Left cardiac atrium (tissue), 4 donors: ENCODE data around the gene PPT2. TPM values are rescaled to one million over a fixed set of nuclear protein-coding genes. Genes with fewer than 3 reads are reported as not detected.

Experiments
- ATAC-seq, 2 donors: fragments of 200-7000 bp; cut with Tn5 transposase; one replicate each; pipeline ENCODE4 v1.9.1; 2020; ENCODE audit warnings: mild to moderate bottlenecking in 2 of 2, moderate library complexity in 2 of 2
- DNase-seq: peaks from one replicate; pipeline ENCODE4 v3.0.0-alpha.2; 2020
- intact Hi-C, 2 donors: fragments of 100-400 bp; cut with DNase I; formaldehyde crosslinking; loops; one replicate each; pipeline versions ENCODE4 v1.14.1 to v1.15.1; 2022 to 2023
- long read RNA-seq: library from polyadenylated mRNA; unstranded; transcript quantifications from one replicate; pipeline ENCODE4 v2.0.0, GENCODE V29; 2021
- total RNA-seq, 2 donors: library from RNA; stranded (reverse); fragmentation: NEBNext Ultra II Directional; extraction: Animal tissue kit (Norgen Biotek cat#: 25700); gene quantifications; one replicate each; pipeline ENCODE4 v1.2.1, GENCODE V29; 2021
- donor health status: DM: no; HTN: yes; CAD: no.
- donor health status: DM: no; HTN: yes; CAD: no; lungs with severe emphysema.
- donor health status: DM: yes; HTN: yes; CAD: no.
- donor health status: Dilated cardiomyopathy.

Gene PPT2
- total RNA-seq: 10 to 100 TPM; 20.2 to 29.6 TPM
- long read RNA-seq, transcript PPT2-244 (9 exons, 2,053 nt): major isoform, 8 of 20 reads
- long read RNA-seq, partial matches to known transcripts: 4 of 20 reads
- long read RNA-seq, other reads (novel, unspliced or antisense): 2 of 20 reads

GRCh38 chr6:32153564-32154513, at the start of gene PPT2:
TSS of gene PPT2 (plus strand) at chr6:32154141. CDS start at chr6:32154595, 454 bp downstream.
- DNase-seq (peak; percentile 94), ATAC-seq (peak; percentile 88 to 91)
- intact Hi-C loops: loop anchor here in 1 of 2 donors (2.0 kb wide), 2 partner anchors 35 to 67 kb away; no protein-coding TSS in a partner anchor

- no peak for ATAC-seq
Measured at GRCh38 chr6:32105433-32105832, 48.5 kb upstream of the PPT2 start.

GRCh38 chr6:32107406-32107805, 46.5 kb upstream of the PPT2 start:
- DNase-seq: peak; percentile 54
- peak; percentile 13 to 47 for ATAC-seq
- intact Hi-C loops: no loop called here

More at GRCh38 chr6:32105433-32105832, 48.5 kb upstream of the PPT2 start:
- intact Hi-C loops: no loop called here
- no peak for DNase-seq

- ATAC-seq (peak; percentile 65 to 73), DNase-seq (peak; percentile 83)
- intact Hi-C loops: no loop called here
Measured at GRCh38 chr6:32108094-32108627, 45.8 kb upstream of the PPT2 start.

- DNase-seq: no peak
- intact Hi-C loops: no loop called here
- peak; percentile 2 to 14 for ATAC-seq
Measured at GRCh38 chr6:32108727-32109113, 45.2 kb upstream of the PPT2 start.

- ATAC-seq (peak; percentile 9 to 16), DNase-seq (peak; percentile 67)
- intact Hi-C loops: no loop called here
Measured at GRCh38 chr6:32109114-32109764, 44.7 kb upstream of the PPT2 start, which contains the start of gene TNXB. TSS of gene TNXB (minus strand) at chr6:32109338. CDS start at chr6:32098198, 11,140 bp downstream.

- DNase-seq (no peak), ATAC-seq (no peak)
- intact Hi-C loops: no loop called here
Measured at GRCh38 chr6:32109765-32110160, 44.2 kb upstream of the PPT2 start.

GRCh38 chr6:32110632-32111031, 43.3 kb upstream of the PPT2 start:
- ATAC-seq: no peak
- intact Hi-C loops: no loop called here
- peak; percentile 63 for DNase-seq

GRCh38 chr6:32111424-32112066, 42.4 kb upstream of the PPT2 start:
- DNase-seq (no peak), ATAC-seq (no peak)
- intact Hi-C loops: no loop called here

- intact Hi-C loops: no loop called here
- peak; percentile 59 for DNase-seq
- ATAC-seq: no peak
Measured at GRCh38 chr6:32112431-32112980, 41.4 kb upstream of the PPT2 start.

GRCh38 chr6:32113386-32114352, 40.3 kb upstream of the PPT2 start:
- peak; percentile 86 for ATAC-seq
- peak; percentile 92 for DNase-seq
- intact Hi-C loops: no loop called here

- intact Hi-C loops: no loop called here
- ATAC-seq (no peak), DNase-seq (no peak)
Measured at GRCh38 chr6:32114796-32115195, 39.1 kb upstream of the PPT2 start.

GRCh38 chr6:32115623-32116022, 38.3 kb upstream of the PPT2 start:
- ATAC-seq: no peak
- DNase-seq: no peak

GRCh38 chr6:32116674-32117073, 37.3 kb upstream of the PPT2 start:
- intact Hi-C loops: no loop called here
- ATAC-seq (no peak), DNase-seq (no peak)

More at GRCh38 chr6:32115623-32116022, 38.3 kb upstream of the PPT2 start:
- intact Hi-C loops: no loop called here

- no peak for DNase-seq
- intact Hi-C loops: no loop called here
- ATAC-seq: no peak
Measured at GRCh38 chr6:32117461-32117860, 36.5 kb upstream of the PPT2 start.

GRCh38 chr6:32118782-32119628, 34.9 kb upstream of the PPT2 start:
- intact Hi-C loops: loop anchor here in 1 of 2 donors (2.0 kb wide), 1 partner anchor 36 kb away; the partner anchor contains the start of gene PPT2
- ATAC-seq: peak; percentile 66 to 83
- DNase-seq: peak; percentile 87
